Measurements from ENCODE around the gene ALDH3A1. TPM values are rescaled to one million over a fixed set of nuclear protein-coding genes. Genes with fewer than 3 reads are reported as not detected.

ALDH3A1 gene
- total RNA-seq, 1 donor from 2014 or later: not detected

DNA sequence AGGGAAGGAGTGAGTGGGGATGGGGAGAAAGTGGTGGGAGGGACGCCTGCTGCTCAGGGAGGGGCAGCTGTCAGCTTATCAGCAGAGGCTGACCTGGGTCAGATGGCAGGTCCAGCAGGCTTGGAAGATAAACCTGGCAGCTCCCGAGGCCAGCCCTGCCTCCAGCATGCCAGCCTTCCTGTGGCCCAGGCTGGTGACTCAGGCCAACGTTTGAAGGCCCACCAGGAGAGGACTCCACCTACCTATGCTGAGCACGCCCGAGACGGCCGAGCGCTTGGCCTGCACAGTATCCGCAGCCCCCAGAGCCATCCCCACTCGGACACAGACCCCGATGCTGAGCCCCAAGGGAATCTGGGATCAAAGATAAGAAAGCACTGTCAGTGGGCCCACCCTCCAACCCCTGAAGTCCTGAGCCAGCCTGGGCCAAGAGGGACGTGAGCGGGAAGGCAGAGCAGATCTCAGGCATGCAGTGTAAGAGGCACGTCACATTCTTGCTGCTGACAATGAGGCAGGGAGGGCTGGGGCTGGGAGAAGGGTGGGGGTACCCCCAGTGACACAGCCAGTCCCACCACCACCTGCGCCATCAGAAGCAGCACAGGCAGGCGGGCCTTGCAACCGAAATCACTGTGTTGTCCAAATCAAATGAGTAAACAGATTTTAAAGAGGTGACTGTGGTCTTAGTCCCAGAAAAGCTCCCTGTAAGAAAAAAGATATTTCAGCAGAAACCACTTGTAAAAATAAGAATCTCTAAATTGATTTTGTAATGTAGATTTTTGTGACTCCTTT is 44.1 kb downstream of the ALDH3A1 start:
- peak; percentile 58 for DNase-seq (ENCODE audit: low spot score)

GRCh38 chr17:19703106-19703827 is 44.8 kb downstream of the ALDH3A1 start:
- DNase-seq (ENCODE audit: low spot score): peak; percentile 50

DNA sequence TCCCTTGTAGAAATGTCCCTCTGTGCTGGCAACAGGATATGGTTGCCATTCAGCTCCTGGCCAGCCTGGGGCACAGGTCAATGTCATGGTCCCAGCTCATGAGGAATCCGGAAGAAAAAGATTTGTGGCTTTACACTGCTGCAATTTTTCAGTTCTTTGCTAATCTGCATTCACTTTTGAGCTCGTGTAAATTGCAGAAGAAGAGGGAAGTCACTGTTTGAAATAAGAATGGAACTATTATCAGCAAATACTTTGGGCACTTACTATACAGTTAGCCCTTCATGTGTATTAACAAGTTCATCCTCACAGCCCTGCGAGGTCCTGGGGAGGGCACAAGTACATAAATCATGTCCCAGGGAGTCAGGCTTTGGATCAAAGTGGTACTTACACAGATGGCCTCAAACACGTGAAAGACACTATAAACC is 45.9 kb downstream of the ALDH3A1 start:
- DNase-seq (ENCODE audit: low spot score): no peak

Other genes with a start within 250 kb of the ALDH3A1 start
- gene SLC47A1, start 214.4 kb downstream of the ALDH3A1 start, total RNA-seq (ENCODE audit: insufficient read depth, low replicate concordance): 0.48 TPM
- 71.3 TPM for gene ALDH3A2, start 99.5 kb downstream of the ALDH3A1 start, total RNA-seq (ENCODE audit: insufficient read depth, low replicate concordance)
- 5.5 TPM for gene SLC47A2, start 31.7 kb downstream of the ALDH3A1 start, total RNA-seq (ENCODE audit: insufficient read depth, low replicate concordance)
- gene ULK2, start 119.6 kb upstream of the ALDH3A1 start, total RNA-seq (ENCODE audit: insufficient read depth, low replicate concordance): 35.2 TPM
- 17.8 TPM for gene AKAP10, start 229.5 kb upstream of the ALDH3A1 start, total RNA-seq (ENCODE audit: insufficient read depth, low replicate concordance)

Measured in umbilical cord (tissue), 2 donors.